ENCODE data around the gene SEL1L2. TPM values are rescaled to one million over a fixed set of nuclear protein-coding genes. Genes with fewer than 3 reads are reported as not detected.

Gene SEL1L2
- total and polyA plus RNA-seq, 10 donors, result 0.22 TPM; not detected in 9

GRCh38 chr20:13863244-13863643 lies 127.2 kb downstream of the SEL1L2 start:
- no peak overlapping the region for H3K4me3 ChIP-seq
- peaks cover 0 to 16% (median 2%) of the 10 kb centered on the region in 6 donors for H3K4me1 ChIP-seq
- WGBS, 5 donors, result 44 to 93% (median 64%) methylated on average over 1 of the region's 1 CpG
- no peak for TF ChIP-seq POLR2A (IDR thresholded peaks at IDR 0.05)
- TF ChIP-seq CTCF (IDR thresholded peaks at IDR 0.05 in 8 of 11, conservative IDR thresholded peaks at IDR 0.05 in 3 of 11), result no peak
- no peak for TF ChIP-seq POLR2AphosphoS5 (IDR thresholded peaks at IDR 0.05)
- DNase-seq, result no peak
- no peaks in the 10 kb centered on the region for H3K36me3 ChIP-seq
- no peak overlapping the region for H3K27ac ChIP-seq
- intact Hi-C loops (cut with DNase I; ENCODE audit: low total_unique reads), result no loop called here
- peaks cover 0 to 11% (median 0%) of the 10 kb centered on the region in 7 donors for H3K27me3 ChIP-seq (replicated peaks in 1 of 7)
- H3K9me3 ChIP-seq, result no peaks in the 10 kb centered on the region

- TF ChIP-seq POLR2AphosphoS5 (IDR thresholded peaks at IDR 0.05), result no peak
- TF ChIP-seq POLR2A (IDR thresholded peaks at IDR 0.05), result no peak
- no peak for TF ChIP-seq CTCF (IDR thresholded peaks at IDR 0.05 in 8 of 11, conservative IDR thresholded peaks at IDR 0.05 in 3 of 11)
- Histone ChIP-seq H3K36me3 (no peaks in the 10 kb centered on the region), H3K4me3 (no peak overlapping the region), H3K27me3 (replicated peaks in 1 of 7) (peaks cover 0 to 11% (median 0%) of the 10 kb centered on the region in 7 donors), H3K27ac (no peak overlapping the region), H3K9me3 (no peaks in the 10 kb centered on the region), H3K4me1 (peaks cover 0 to 15% (median 2%) of the 10 kb centered on the region in 6 donors)
- intact Hi-C loops (cut with DNase I; ENCODE audit: low total_unique reads), result no loop called here
- no peak for DNase-seq
- WGBS, 5 donors, result 48 to 67% (median 54%) methylated on average over 2 of the region's 2 CpGs
Measured at GRCh38 chr20:13862245-13862644, 128.2 kb downstream of the SEL1L2 start.

GRCh38 chr20:13858871-13859270 lies 131.5 kb downstream of the SEL1L2 start:
- H3K4me1 ChIP-seq, result peaks cover 0 to 11% (median 0%) of the 10 kb centered on the region in 6 donors
- no peaks in the 10 kb centered on the region for H3K36me3 ChIP-seq
- intact Hi-C loops (cut with DNase I; ENCODE audit: low total_unique reads), result no loop called here
- H3K4me3 ChIP-seq, result no peak overlapping the region
- TF ChIP-seq POLR2A (IDR thresholded peaks at IDR 0.05) (no peak), CTCF (IDR thresholded peaks at IDR 0.05 in 8 of 11, conservative IDR thresholded peaks at IDR 0.05 in 3 of 11) (no peak), POLR2AphosphoS5 (IDR thresholded peaks at IDR 0.05) (no peak)
- peaks cover 0 to 11% (median 0%) of the 10 kb centered on the region in 7 donors for H3K27me3 ChIP-seq (replicated peaks in 1 of 7)
- no peaks in the 10 kb centered on the region for H3K9me3 ChIP-seq
- no peak overlapping the region for H3K27ac ChIP-seq
- DNase-seq, result no peak

GRCh38 chr20:13858439-13858838 lies 132.0 kb downstream of the SEL1L2 start:
- H3K27me3 ChIP-seq (replicated peaks in 1 of 7), result peaks cover 0 to 11% (median 0%) of the 10 kb centered on the region in 7 donors
- H3K36me3 ChIP-seq, result no peaks in the 10 kb centered on the region
- TF ChIP-seq CTCF (IDR thresholded peaks at IDR 0.05 in 8 of 11, conservative IDR thresholded peaks at IDR 0.05 in 3 of 11), result no peak
- TF ChIP-seq POLR2A (IDR thresholded peaks at IDR 0.05), result no peak
- no peak for TF ChIP-seq POLR2AphosphoS5 (IDR thresholded peaks at IDR 0.05)
- no peak overlapping the region for H3K4me3 ChIP-seq
- H3K27ac ChIP-seq, result no peak overlapping the region
- 90 to 95% (median 90%) methylated on average over 5 of the region's 5 CpGs for WGBS, 5 donors
- no peak for DNase-seq
- intact Hi-C loops (cut with DNase I; ENCODE audit: low total_unique reads), result no loop called here
- H3K9me3 ChIP-seq, result no peaks in the 10 kb centered on the region
- peaks cover 0 to 11% (median 0%) of the 10 kb centered on the region in 6 donors for H3K4me1 ChIP-seq

All from spleen (tissue), 11 donors.